ENCODE measurements around the gene PSMG4.

Gene PSMG4

DNA sequence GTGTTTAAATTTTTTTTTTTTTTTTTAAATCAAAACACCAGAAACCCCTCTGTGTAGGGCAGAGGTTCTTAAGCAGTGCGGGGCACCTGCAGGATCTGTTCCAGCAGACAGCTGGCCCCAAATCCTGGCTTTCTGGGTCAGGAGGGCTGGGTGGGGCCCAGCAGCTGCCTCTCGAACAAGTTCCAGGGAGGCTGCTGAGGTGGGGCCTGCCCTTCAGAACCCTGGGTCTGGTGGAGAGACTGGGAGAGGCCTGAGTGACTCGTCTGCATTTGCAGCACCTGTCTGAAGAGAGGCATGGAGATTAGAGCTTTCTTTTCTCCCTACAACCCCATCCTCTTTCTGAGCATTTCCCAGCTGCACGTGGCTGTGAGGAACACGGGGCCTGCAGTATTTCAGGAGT, 8.4 kb downstream of the PSMG4 start:
- no peak overlapping the region for H3K9ac ChIP-seq (ENCODE audit: low read length)
- no peak overlapping the region for H2AFZ ChIP-seq (ENCODE audit: low read depth, low read length)
- H3K4me3 ChIP-seq (ENCODE audit: low read length): no peak overlapping the region
- no peak overlapping the region for H3K27ac ChIP-seq (ENCODE audit: low read length)
- no peaks in the 10 kb centered on the region for H4K20me1 ChIP-seq (ENCODE audit: insufficient read depth, low read length)
- TF ChIP-seq CTCF (IDR thresholded peaks at IDR 0.05; ENCODE audit: low read depth, low read length): no peak
- no peak for TF ChIP-seq EZH2phosphoT487 (IDR thresholded peaks at IDR 0.05; ENCODE audit: low read depth)
- no peaks in the 10 kb centered on the region for H3K27me3 ChIP-seq (ENCODE audit: low read depth, low read length)
- H3K4me1 ChIP-seq (ENCODE audit: low read length): no peaks in the 10 kb centered on the region
- no peak overlapping the region for H3K4me2 ChIP-seq (ENCODE audit: low read length)
- H3K9me3 ChIP-seq (ENCODE audit: insufficient read depth, low read length): no peaks in the 10 kb centered on the region
- peaks cover 38% of the 10 kb centered on the region for H3K79me2 ChIP-seq (ENCODE audit: low read length)
- H3K36me3 ChIP-seq (replicated peaks; ENCODE audit: low read depth, low read length): peaks cover 23% of the 10 kb centered on the region

DNA sequence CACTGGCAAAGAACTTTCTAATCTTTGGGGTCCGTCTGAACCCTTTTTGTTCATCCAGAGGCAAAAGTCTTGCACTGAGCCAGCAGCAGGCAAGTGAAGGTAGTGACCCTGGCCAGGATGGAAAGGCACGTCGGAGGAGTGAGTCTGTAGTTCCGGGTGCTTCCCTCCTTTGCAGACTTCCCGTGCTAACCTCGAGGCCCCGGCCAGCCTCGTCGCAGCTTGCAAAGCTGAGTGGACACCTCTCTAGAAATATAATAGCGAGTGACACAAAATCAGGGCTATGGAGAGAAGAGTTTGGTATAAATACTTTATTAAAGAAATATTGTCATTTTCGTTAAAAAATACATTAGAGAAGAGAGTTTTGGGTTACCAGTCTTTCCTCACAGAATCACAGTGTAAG, 9.9 kb downstream of the PSMG4 start:
- H3K9me3 ChIP-seq (ENCODE audit: insufficient read depth, low read length): no peaks in the 10 kb centered on the region
- no peaks in the 10 kb centered on the region for H3K27me3 ChIP-seq (ENCODE audit: low read depth, low read length)
- H3K36me3 ChIP-seq (replicated peaks; ENCODE audit: low read depth, low read length): peaks cover 28% of the 10 kb centered on the region
- H3K4me2 ChIP-seq (ENCODE audit: low read length): no peak overlapping the region
- TF ChIP-seq EZH2phosphoT487 (IDR thresholded peaks at IDR 0.05; ENCODE audit: low read depth): no peak
- TF ChIP-seq CTCF (IDR thresholded peaks at IDR 0.05; ENCODE audit: low read depth, low read length): no peak
- no peak overlapping the region for H3K4me3 ChIP-seq (ENCODE audit: low read length)
- H3K9ac ChIP-seq (ENCODE audit: low read length): no peak overlapping the region
- no peak overlapping the region for H2AFZ ChIP-seq (ENCODE audit: low read depth, low read length)
- no peaks in the 10 kb centered on the region for H4K20me1 ChIP-seq (ENCODE audit: insufficient read depth, low read length)
- H3K4me1 ChIP-seq (ENCODE audit: low read length): no peaks in the 10 kb centered on the region
- no peak overlapping the region for H3K27ac ChIP-seq (ENCODE audit: low read length)
- peaks cover 23% of the 10 kb centered on the region for H3K79me2 ChIP-seq (ENCODE audit: low read length)

DNA sequence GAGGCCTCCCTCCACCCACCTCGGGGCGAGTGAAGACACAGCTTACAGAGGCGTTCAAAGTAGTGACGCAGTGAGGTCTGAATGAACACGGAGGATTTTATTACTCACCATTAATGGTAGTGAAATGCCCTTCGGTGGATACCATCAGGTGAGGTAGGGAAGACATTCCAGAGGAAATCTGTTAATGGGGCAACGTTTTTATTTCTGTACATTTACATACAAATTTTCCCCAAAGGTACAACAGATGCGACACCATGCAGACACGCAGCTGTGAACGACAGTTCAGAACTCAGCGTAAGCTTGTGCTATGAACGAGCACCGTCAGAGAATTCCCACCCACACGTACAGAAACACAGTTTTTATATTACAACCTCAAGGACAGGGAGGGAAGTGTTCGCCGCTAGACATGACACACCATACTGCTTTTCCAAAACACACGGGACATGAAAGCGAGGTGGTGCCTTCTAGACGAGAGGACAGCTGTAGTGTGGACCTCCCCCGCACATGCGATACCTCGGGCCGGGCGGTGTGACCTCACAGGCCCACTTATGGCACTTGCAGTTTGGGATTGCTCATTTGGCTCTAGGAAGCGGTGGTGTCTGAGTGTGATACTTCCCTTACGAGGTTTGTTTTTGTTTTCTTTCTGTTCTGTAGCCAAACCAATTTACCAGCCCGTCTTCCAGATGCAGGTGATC, 10.7 kb downstream of the PSMG4 start:
- H3K4me2 ChIP-seq (ENCODE audit: low read length): no peak overlapping the region
- H3K4me1 ChIP-seq (ENCODE audit: low read length): no peaks in the 10 kb centered on the region
- H3K9me3 ChIP-seq (ENCODE audit: insufficient read depth, low read length): no peaks in the 10 kb centered on the region
- peaks cover 21% of the 10 kb centered on the region for H3K36me3 ChIP-seq (replicated peaks; ENCODE audit: low read depth, low read length)
- H2AFZ ChIP-seq (ENCODE audit: low read depth, low read length): no peak overlapping the region
- peaks cover 16% of the 10 kb centered on the region for H3K79me2 ChIP-seq (ENCODE audit: low read length)
- no peak overlapping the region for H3K27ac ChIP-seq (ENCODE audit: low read length)
- no peaks in the 10 kb centered on the region for H3K27me3 ChIP-seq (ENCODE audit: low read depth, low read length)
- H3K4me3 ChIP-seq (ENCODE audit: low read length): no peak overlapping the region
- H4K20me1 ChIP-seq (ENCODE audit: insufficient read depth, low read length): no peaks in the 10 kb centered on the region
- TF ChIP-seq EZH2phosphoT487 (IDR thresholded peaks at IDR 0.05; ENCODE audit: low read depth) (no peak), CTCF (IDR thresholded peaks at IDR 0.05; ENCODE audit: low read depth, low read length) (no peak)
- H3K9ac ChIP-seq (ENCODE audit: low read length): no peak overlapping the region

- Histone ChIP-seq H4K20me1 (ENCODE audit: insufficient read depth, low read length) (no peaks in the 10 kb centered on the region), H3K4me2 (ENCODE audit: low read length) (no peak overlapping the region), H3K4me3 (ENCODE audit: low read length) (no peak overlapping the region), H3K36me3 (replicated peaks; ENCODE audit: low read depth, low read length) (peaks cover 21% of the 10 kb centered on the region), H3K9ac (ENCODE audit: low read length) (no peak overlapping the region), H3K27ac (ENCODE audit: low read length) (no peak overlapping the region), H3K79me2 (ENCODE audit: low read length) (peaks cover 7% of the 10 kb centered on the region), H2AFZ (ENCODE audit: low read depth, low read length) (no peak overlapping the region), H3K9me3 (ENCODE audit: insufficient read depth, low read length) (no peaks in the 10 kb centered on the region), H3K4me1 (ENCODE audit: low read length) (no peaks in the 10 kb centered on the region), H3K27me3 (ENCODE audit: low read depth, low read length) (no peaks in the 10 kb centered on the region)
- TF ChIP-seq CTCF (IDR thresholded peaks at IDR 0.05; ENCODE audit: low read depth, low read length) (no peak), EZH2phosphoT487 (IDR thresholded peaks at IDR 0.05; ENCODE audit: low read depth) (no peak)
Observed at GRCh38 chr6:3270258-3270657, 11.5 kb downstream of the PSMG4 start.

Measured in OCI-LY3 (cell line).